ENCODE data around the gene MEX3C.

- TF ChIP-seq CTCF (IDR thresholded peaks at IDR 0.05), result no peak
- no peak for TF ChIP-seq ZFX (IDR thresholded peaks at IDR 0.05; ENCODE audit: borderline replicate concordance)
These were observed 13.9 kb downstream of the MEX3C start for GRCh38 chr18:51183372-51184090.
